Measurements from ENCODE around the gene NCBP1.
"Not testable (repeated sequence)": the region's sequence is repeated elsewhere in the genome, so short reads cannot be mapped to it uniquely, and the experiment has no call there.

NCBP1 gene

GRCh38 chr9:97599314-97599846 lies 34.2 kb upstream of the NCBP1 start:
- Histone ChIP-seq H3K4me3 (ENCODE audit: low read length) (no peak overlapping the region), H3K27me3 (ENCODE audit: control insufficient read depth, insufficient read depth, low read length) (no peaks in the 10 kb centered on the region), H3K27ac (ENCODE audit: low read length) (no peak overlapping the region), H3K4me1 (ENCODE audit: control insufficient read depth, insufficient read depth, low read length) (peaks cover 2% of the 10 kb centered on the region; the same call in 1 of the 2 replicates), H3K36me3 (ENCODE audit: control insufficient read depth, insufficient read depth, low read length) (peaks cover 23% of the 10 kb centered on the region), H3K9me3 (ENCODE audit: control insufficient read depth, insufficient read depth, low read length) (no peaks in the 10 kb centered on the region)
- WGBS (ENCODE audit: insufficient coverage, insufficient read length): no CpG with 5 or more reads among the region's 7 CpGs
- no peak for DNase-seq (ENCODE audit: low read depth, low spot score)

DNA sequence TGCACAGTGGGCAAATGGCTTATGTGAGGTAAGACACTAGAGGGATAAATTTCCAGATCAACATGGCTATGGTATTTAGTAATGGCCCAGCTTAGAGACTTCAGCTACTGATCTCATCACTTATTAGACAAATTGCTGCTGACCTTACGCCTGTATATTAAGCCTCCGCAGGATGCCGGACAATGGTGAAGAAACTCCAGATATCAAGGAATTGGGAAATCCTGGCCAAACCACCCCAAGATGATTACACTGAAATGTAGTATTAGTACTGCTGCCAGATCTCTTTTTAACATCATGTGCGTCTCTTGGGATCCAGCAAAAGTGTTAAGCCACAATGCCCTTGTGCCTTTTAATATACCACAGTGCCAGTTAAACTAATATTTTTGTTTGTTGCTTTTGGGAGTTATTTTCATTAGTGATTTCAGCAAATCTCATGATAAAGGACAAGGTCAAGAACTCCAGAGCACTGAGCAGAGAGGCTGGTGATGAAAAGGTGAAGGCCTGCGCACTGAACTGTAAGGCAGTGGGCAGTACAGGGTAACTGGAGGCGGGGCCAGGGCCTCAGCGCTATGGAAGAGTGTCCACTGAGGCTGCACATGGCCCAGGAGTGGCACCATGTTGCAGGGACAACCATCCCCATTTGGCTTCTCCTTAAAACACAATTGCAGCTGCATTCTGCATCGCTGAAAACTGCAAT lies 32.9 kb upstream of the NCBP1 start:
- no CpG with 5 or more reads among the region's 8 CpGs for WGBS (ENCODE audit: insufficient coverage, insufficient read length)
- Histone ChIP-seq H3K4me3 (ENCODE audit: low read length) (no peak overlapping the region), H3K4me1 (ENCODE audit: control insufficient read depth, insufficient read depth, low read length) (peaks cover 2% of the 10 kb centered on the region; the same call in 1 of the 2 replicates), H3K36me3 (ENCODE audit: control insufficient read depth, insufficient read depth, low read length) (peaks cover 32% of the 10 kb centered on the region), H3K9me3 (ENCODE audit: control insufficient read depth, insufficient read depth, low read length) (no peaks in the 10 kb centered on the region), H3K27me3 (ENCODE audit: control insufficient read depth, insufficient read depth, low read length) (no peaks in the 10 kb centered on the region), H3K27ac (ENCODE audit: low read length) (no peak overlapping the region)
- DNase-seq (ENCODE audit: low read depth, low spot score): no peak

DNA sequence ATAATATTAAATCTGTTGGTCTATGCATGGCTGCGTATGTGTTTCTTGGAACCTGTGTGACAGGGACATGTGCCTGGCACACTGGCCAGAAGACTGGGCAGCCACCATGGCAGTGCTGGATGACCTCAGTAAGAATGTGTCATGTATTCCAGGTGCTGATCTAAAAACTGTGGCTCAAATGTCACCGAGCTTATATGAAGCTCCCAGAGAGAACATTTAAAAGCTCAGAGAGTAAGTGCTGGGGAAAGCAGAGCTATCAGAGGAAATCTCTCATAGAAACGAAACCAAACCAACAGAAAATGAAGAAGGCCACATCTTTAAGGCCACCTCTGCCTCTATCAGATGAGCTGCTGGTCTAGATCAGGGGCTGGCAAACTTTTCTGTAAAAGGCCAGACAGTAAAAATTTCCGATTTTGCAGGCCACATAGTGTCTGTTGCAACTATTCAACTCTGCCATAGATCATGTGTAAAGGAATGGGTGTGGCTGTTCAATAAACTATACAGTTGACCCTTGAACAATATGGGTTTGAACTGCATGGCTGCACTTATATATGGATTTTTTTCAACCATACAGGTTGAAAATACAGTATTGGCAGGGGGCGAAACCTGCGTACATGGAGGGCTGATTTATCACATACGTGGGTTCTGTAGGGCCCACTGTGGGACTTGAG lies 32.3 kb upstream of the NCBP1 start:
- Histone ChIP-seq H3K27me3 (ENCODE audit: control insufficient read depth, insufficient read depth, low read length) (no peaks in the 10 kb centered on the region), H3K9me3 (ENCODE audit: control insufficient read depth, insufficient read depth, low read length) (no peaks in the 10 kb centered on the region), H3K27ac (ENCODE audit: low read length) (no peak overlapping the region), H3K4me1 (ENCODE audit: control insufficient read depth, insufficient read depth, low read length) (peaks cover 2% of the 10 kb centered on the region; the same call in 1 of the 2 replicates), H3K4me3 (ENCODE audit: low read length) (no peak overlapping the region), H3K36me3 (ENCODE audit: control insufficient read depth, insufficient read depth, low read length) (peaks cover 32% of the 10 kb centered on the region)
- DNase-seq (ENCODE audit: low read depth, low spot score): no peak
- WGBS (ENCODE audit: insufficient coverage, insufficient read length): no CpG with 5 or more reads among the region's 7 CpGs

DNA sequence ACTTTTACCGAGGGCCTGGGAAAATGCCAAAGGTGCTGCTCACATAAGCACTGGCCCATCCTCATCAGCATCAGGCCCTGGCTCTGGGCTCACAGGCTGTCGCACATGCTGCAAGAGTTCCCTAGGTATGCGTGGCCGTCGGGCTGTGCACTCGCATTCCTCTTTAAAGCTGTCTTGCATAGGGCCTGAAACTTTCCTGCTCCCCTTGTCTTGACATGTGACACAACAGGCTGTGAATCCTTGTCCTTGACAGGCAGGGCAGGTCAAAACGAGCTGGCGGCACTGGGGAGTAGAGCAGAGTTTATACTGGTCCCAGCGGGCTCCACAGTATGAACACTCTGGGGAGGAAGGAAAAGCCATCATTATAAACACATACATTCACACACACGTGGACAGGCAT lies 31.2 kb upstream of the NCBP1 start:
- H3K9me3 ChIP-seq (ENCODE audit: control insufficient read depth, insufficient read depth, low read length): no peaks in the 10 kb centered on the region
- H3K27me3 ChIP-seq (ENCODE audit: control insufficient read depth, insufficient read depth, low read length): no peaks in the 10 kb centered on the region
- no CpG with 5 or more reads among the region's 10 CpGs for WGBS (ENCODE audit: insufficient coverage, insufficient read length)
- no peak overlapping the region for H3K27ac ChIP-seq (ENCODE audit: low read length)
- no peak overlapping the region for H3K4me3 ChIP-seq (ENCODE audit: low read length)
- peaks cover 32% of the 10 kb centered on the region for H3K36me3 ChIP-seq (ENCODE audit: control insufficient read depth, insufficient read depth, low read length)
- no peak for DNase-seq (ENCODE audit: low read depth, low spot score)
- H3K4me1 ChIP-seq (ENCODE audit: control insufficient read depth, insufficient read depth, low read length): peaks cover 2% of the 10 kb centered on the region; the same call in 1 of the 2 replicates

GRCh38 chr9:97604901-97605645 lies 28.5 kb upstream of the NCBP1 start:
- H3K9me3 ChIP-seq (ENCODE audit: control insufficient read depth, insufficient read depth, low read length): no peaks in the 10 kb centered on the region
- H3K27ac ChIP-seq (ENCODE audit: low read length): no peak overlapping the region
- H3K36me3 ChIP-seq (ENCODE audit: control insufficient read depth, insufficient read depth, low read length): peaks cover 30% of the 10 kb centered on the region
- H3K4me1 ChIP-seq (ENCODE audit: control insufficient read depth, insufficient read depth, low read length): no peaks in the 10 kb centered on the region
- no CpG with 5 or more reads among the region's 17 CpGs for WGBS (ENCODE audit: insufficient coverage, insufficient read length)
- H3K4me3 ChIP-seq (ENCODE audit: low read length): no peak overlapping the region
- DNase-seq (ENCODE audit: low read depth, low spot score): no peak
- H3K27me3 ChIP-seq (ENCODE audit: control insufficient read depth, insufficient read depth, low read length): no peaks in the 10 kb centered on the region

GRCh38 chr9:97615439-97616072 lies 18.1 kb upstream of the NCBP1 start:
- Histone ChIP-seq H3K36me3 (ENCODE audit: control insufficient read depth, insufficient read depth, low read length) (peaks cover 2% of the 10 kb centered on the region; the same call in 1 of the 2 replicates), H3K4me1 (ENCODE audit: control insufficient read depth, insufficient read depth, low read length) (no peaks in the 10 kb centered on the region), H3K27ac (ENCODE audit: low read length) (no peak overlapping the region), H3K9me3 (ENCODE audit: control insufficient read depth, insufficient read depth, low read length) (no peaks in the 10 kb centered on the region), H3K27me3 (ENCODE audit: control insufficient read depth, insufficient read depth, low read length) (no peaks in the 10 kb centered on the region), H3K4me3 (ENCODE audit: low read length) (no peak overlapping the region)
- no peak for DNase-seq (ENCODE audit: low read depth, low spot score)

DNA sequence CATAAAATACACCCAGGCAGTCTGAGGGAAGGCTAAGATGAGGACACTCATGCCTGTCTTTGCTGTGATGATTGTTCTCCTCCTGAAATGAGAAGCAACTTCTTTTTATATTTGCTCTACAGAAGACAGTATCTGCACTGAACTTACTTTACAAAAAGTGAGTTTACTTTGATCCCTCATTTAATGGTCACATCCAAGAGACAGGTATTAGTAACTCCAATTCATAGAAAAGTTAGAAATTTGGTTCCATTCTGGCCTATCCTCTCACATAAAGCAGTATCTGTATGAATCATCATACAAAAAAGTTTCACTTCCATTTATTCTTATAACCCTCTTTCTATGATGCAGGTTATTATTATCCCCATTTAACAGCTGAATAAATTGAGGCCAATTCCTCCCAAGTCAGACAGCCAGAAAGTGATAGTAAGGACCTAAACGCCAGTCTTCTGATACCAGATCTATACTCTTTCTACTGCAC lies 15.6 kb upstream of the NCBP1 start:
- WGBS (ENCODE audit: insufficient coverage, insufficient read length): no CpG with 5 or more reads among the region's 1 CpG
- Histone ChIP-seq H3K4me3 (ENCODE audit: low read length) (no peak overlapping the region), H3K27ac (ENCODE audit: low read length) (no peak overlapping the region), H3K9me3 (ENCODE audit: control insufficient read depth, insufficient read depth, low read length) (no peaks in the 10 kb centered on the region; the same call in 1 of the 2 replicates), H3K36me3 (ENCODE audit: control insufficient read depth, insufficient read depth, low read length) (peaks cover 6% of the 10 kb centered on the region; the same call in 1 of the 2 replicates), H3K27me3 (ENCODE audit: control insufficient read depth, insufficient read depth, low read length) (no peaks in the 10 kb centered on the region), H3K4me1 (ENCODE audit: control insufficient read depth, insufficient read depth, low read length) (no peaks in the 10 kb centered on the region)
- DNase-seq (ENCODE audit: low read depth, low spot score): no peak

DNA sequence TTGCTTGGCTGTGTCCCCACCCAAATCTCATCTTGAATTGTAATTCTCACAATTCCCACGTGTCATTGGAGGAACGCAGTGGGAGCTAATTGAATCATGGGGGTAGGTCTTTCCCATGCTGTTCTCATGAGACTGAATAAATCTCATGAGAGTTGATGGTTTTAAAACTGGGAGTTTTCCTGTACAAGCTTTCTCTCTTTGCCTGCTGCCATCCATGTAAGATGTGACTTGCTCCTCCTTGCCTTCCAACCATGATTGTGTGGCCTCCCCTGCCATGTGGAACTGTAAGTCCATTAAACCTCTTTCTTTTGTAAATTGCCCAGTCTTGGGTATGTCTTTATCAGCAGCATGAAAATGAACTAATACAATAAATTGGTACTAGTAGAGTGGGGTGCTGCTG lies 13.6 kb upstream of the NCBP1 start:
- peaks cover 10% of the 10 kb centered on the region; the same call in 1 of the 2 replicates for H3K36me3 ChIP-seq (ENCODE audit: control insufficient read depth, insufficient read depth, low read length)
- no CpG with 5 or more reads among the region's 2 CpGs for WGBS (ENCODE audit: insufficient coverage, insufficient read length)
- not testable (repeated sequence) for H3K27ac ChIP-seq (ENCODE audit: low read length); DNase-seq (ENCODE audit: low read depth, low spot score); H3K4me3 ChIP-seq (ENCODE audit: low read length); H3K4me1 ChIP-seq (ENCODE audit: control insufficient read depth, insufficient read depth, low read length); H3K27me3 ChIP-seq (ENCODE audit: control insufficient read depth, insufficient read depth, low read length); H3K9me3 ChIP-seq (ENCODE audit: control insufficient read depth, insufficient read depth, low read length)

- peaks cover 13% of the 10 kb centered on the region; the same call in 1 of the 2 replicates for H3K36me3 ChIP-seq (ENCODE audit: control insufficient read depth, insufficient read depth, low read length)
- not testable (repeated sequence) for H3K27me3 ChIP-seq (ENCODE audit: control insufficient read depth, insufficient read depth, low read length); DNase-seq (ENCODE audit: low read depth, low spot score); H3K9me3 ChIP-seq (ENCODE audit: control insufficient read depth, insufficient read depth, low read length); H3K4me1 ChIP-seq (ENCODE audit: control insufficient read depth, insufficient read depth, low read length); H3K27ac ChIP-seq (ENCODE audit: low read length); H3K4me3 ChIP-seq (ENCODE audit: low read length)
- WGBS (ENCODE audit: insufficient coverage, insufficient read length): no CpG with 5 or more reads among the region's 5 CpGs
Observed at GRCh38 chr9:97622483-97622882, 11.1 kb upstream of the NCBP1 start.

DNA sequence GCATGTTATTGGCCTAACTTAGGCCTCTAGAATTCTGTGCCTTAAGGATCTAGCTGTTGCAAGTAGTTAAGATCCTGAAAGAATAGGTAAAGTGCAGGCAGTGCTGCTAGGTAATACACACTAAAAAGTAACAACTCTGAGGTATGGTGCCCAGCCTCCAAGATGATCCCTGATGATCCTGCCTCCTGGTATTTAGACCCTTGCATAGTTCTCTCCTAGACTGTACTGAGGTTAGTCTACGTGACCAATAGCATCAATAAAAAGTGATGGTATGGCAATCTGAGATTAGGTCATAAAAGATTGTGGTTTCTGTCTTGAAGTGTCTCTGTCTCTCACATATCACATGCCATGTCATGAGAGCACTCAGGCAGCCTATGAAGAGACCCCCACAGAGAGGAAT lies 9.7 kb upstream of the NCBP1 start:
- Histone ChIP-seq H3K4me3 (ENCODE audit: low read length) (no peak overlapping the region), H3K27me3 (ENCODE audit: control insufficient read depth, insufficient read depth, low read length) (no peaks in the 10 kb centered on the region), H3K9me3 (ENCODE audit: control insufficient read depth, insufficient read depth, low read length) (no peaks in the 10 kb centered on the region; the same call in 1 of the 2 replicates), H3K4me1 (ENCODE audit: control insufficient read depth, insufficient read depth, low read length) (no peaks in the 10 kb centered on the region; the same call in 1 of the 2 replicates), H3K36me3 (ENCODE audit: control insufficient read depth, insufficient read depth, low read length) (peaks cover 11% of the 10 kb centered on the region; the same call in 1 of the 2 replicates), H3K27ac (ENCODE audit: low read length) (no peak overlapping the region)
- DNase-seq (ENCODE audit: low read depth, low spot score): no peak
- no CpG with 5 or more reads among the region's 1 CpG for WGBS (ENCODE audit: insufficient coverage, insufficient read length)

Measured in iPS DF 6.9 (cell line).